Left forelimb (tissue), 1 donor: ENCODE measurements around the gene R3HDM2.

Experiments
- DNase-seq: peaks from one replicate; pipeline ENCODE4 v3.0.0-alpha.2; 2018; ENCODE audit warnings: low spot score

The R3HDM2 gene

GRCh38 chr12:57266681-57267080 is 164.2 kb downstream of the R3HDM2 start:
- no peak for DNase-seq

- no peak for DNase-seq
These were observed 167.7 kb downstream of the R3HDM2 start for GRCh38 chr12:57263096-57263495.

- no peak for DNase-seq
These were observed 168.6 kb downstream of the R3HDM2 start for GRCh38 chr12:57262126-57262822.

GRCh38 chr12:57261428-57261865 is 169.4 kb downstream of the R3HDM2 start:
- DNase-seq, result no peak

GRCh38 chr12:57260366-57260765 is 170.5 kb downstream of the R3HDM2 start:
- no peak for DNase-seq

- DNase-seq, result no peak
These were observed 171.6 kb downstream of the R3HDM2 start for GRCh38 chr12:57258977-57259970.

- DNase-seq, result no peak
These were observed 174.9 kb downstream of the R3HDM2 start for GRCh38 chr12:57255916-57256315.

- DNase-seq, result no peak
These were observed 176.2 kb downstream of the R3HDM2 start for GRCh38 chr12:57254506-57255280.

- DNase-seq, result no peak
These were observed 179.9 kb downstream of the R3HDM2 start, which contains the start of gene STAC3 for GRCh38 chr12:57250956-57251355. Gene STAC3, minus strand, starts transcription at chr12:57251187. Its CDS starts 1,551 bp downstream, at chr12:57249636.

- no peak for DNase-seq
These were observed 180.3 kb downstream of the R3HDM2 start for GRCh38 chr12:57250541-57250940.

GRCh38 chr12:57248934-57249742 is 181.7 kb downstream of the R3HDM2 start:
- no peak for DNase-seq

- no peak for DNase-seq
These were observed 183.8 kb downstream of the R3HDM2 start for GRCh38 chr12:57247041-57247440.

- DNase-seq, result no peak
These were observed 186.5 kb downstream of the R3HDM2 start for GRCh38 chr12:57244312-57244696.

- peak; percentile 78 for DNase-seq
These were observed 187.1 kb downstream of the R3HDM2 start for GRCh38 chr12:57243521-57244311.

GRCh38 chr12:57242691-57243454 is 188.0 kb downstream of the R3HDM2 start:
- peak; percentile 76 for DNase-seq

- DNase-seq, result peak; percentile 71
These were observed 188.5 kb downstream of the R3HDM2 start for GRCh38 chr12:57242329-57242690.

- DNase-seq, result no peak
These were observed 189.2 kb downstream of the R3HDM2 start for GRCh38 chr12:57241402-57242310.

GRCh38 chr12:57240926-57241401 is 189.9 kb downstream of the R3HDM2 start:
- peak; percentile 67 for DNase-seq
